HG03025 (cell line): Measurements from ENCODE around the gene OR51B6.
"Not testable (repeated sequence)": the region's sequence is repeated elsewhere in the genome, so short reads cannot be mapped to it uniquely, and the experiment has no call there.

ENCODE experiments used
- ATAC-seq: cut with Tn5 transposase; IDR thresholded peaks from one replicate; pipeline ENCODE4 v1.9.1; 2021; ENCODE audit warnings: mild to moderate bottlenecking, moderate library complexity; ENCODE audit not compliant: unreplicated experiment, low FRiP score

OR51B6 gene

GRCh38 chr11:5351208-5351607, at the start of gene OR51B6:
TSS of gene OR51B6 (plus strand) at chr11:5351508. CDS start at chr11:5351508, 0 bp downstream.
- ATAC-seq = no peak

- no peak for ATAC-seq
These were observed 49.5 kb upstream of the OR51B6 start, which contains the start of gene OR51B4 for GRCh38 chr11:5301846-5302245. TSS of gene OR51B4 (minus strand) at chr11:5301946. CDS start at chr11:5301946, 0 bp downstream.

- no peak for ATAC-seq
These were observed 47.7 kb upstream of the OR51B6 start for GRCh38 chr11:5303626-5304025.

- ATAC-seq = no peak
These were observed 47.3 kb upstream of the OR51B6 start for GRCh38 chr11:5304046-5304445.

- no peak for ATAC-seq
These were observed 43.9 kb upstream of the OR51B6 start for GRCh38 chr11:5307256-5308019.

- no peak for ATAC-seq
These were observed 40.9 kb upstream of the OR51B6 start for GRCh38 chr11:5310423-5310822.

- not testable (repeated sequence) for ATAC-seq
These were observed 37.8 kb upstream of the OR51B6 start for GRCh38 chr11:5313326-5314023.

- no peak for ATAC-seq
These were observed 34.0 kb upstream of the OR51B6 start for GRCh38 chr11:5317292-5317691.

GRCh38 chr11:5324197-5324596, 27.1 kb upstream of the OR51B6 start, which contains the start of gene OR51B2:
TSS of gene OR51B2 (minus strand) at chr11:5324297. CDS start at chr11:5324297, 0 bp downstream.
- no peak for ATAC-seq

- ATAC-seq = no peak
These were observed 16.1 kb upstream of the OR51B6 start for GRCh38 chr11:5335170-5335569.

GRCh38 chr11:5336331-5336730, 15.0 kb upstream of the OR51B6 start:
- ATAC-seq = no peak

GRCh38 chr11:5337253-5337652, 14.1 kb upstream of the OR51B6 start:
- ATAC-seq = not testable (repeated sequence)

GRCh38 chr11:5339771-5340322, 11.5 kb upstream of the OR51B6 start:
- ATAC-seq = no peak

- no peak for ATAC-seq
These were observed 7.6 kb upstream of the OR51B6 start, which contains the start of gene OR51B5 for GRCh38 chr11:5343474-5344335. TSS of gene OR51B5 (minus strand) at chr11:5343524. CDS start at chr11:5343524, 0 bp downstream.

- ATAC-seq = no peak
These were observed 5.5 kb upstream of the OR51B6 start for GRCh38 chr11:5345831-5346230.

GRCh38 chr11:5348551-5349194, 2.6 kb upstream of the OR51B6 start:
- ATAC-seq = no peak

- ATAC-seq = no peak
These were observed 1.8 kb upstream of the OR51B6 start for GRCh38 chr11:5349550-5349949.

- ATAC-seq = not testable (repeated sequence)
These were observed 4.7 kb downstream of the OR51B6 start for GRCh38 chr11:5356031-5356430.

GRCh38 chr11:5362017-5362625, 10.8 kb downstream of the OR51B6 start:
- no peak for ATAC-seq
